Measurements from ENCODE around the gene BCLAF1. TPM values are rescaled to one million over a fixed set of nuclear protein-coding genes. Genes with fewer than 3 reads are reported as not detected.

Gene BCLAF1
- total RNA-seq, 1 experiment from 2014 or later, result 109 TPM

- CTCF ChIA-PET, result interaction anchor here (0.6 kb wide), 1 partner anchor 522 kb away, joined by 3 read pairs; no protein-coding TSS in a partner anchor
- H3K4me1 ChIP-seq (replicated peaks; ENCODE audit: insufficient read depth), result peaks cover 7% of the 10 kb centered on the region
- peak; percentile 5 to 72 for DNase-seq
- no peaks in the 10 kb centered on the region for H3K9me2 ChIP-seq (ENCODE audit: insufficient read depth)
- H3K4me2 ChIP-seq, result no peak overlapping the region
- POLR2A ChIA-PET (ENCODE audit: unreplicated experiment), result interaction anchor here (0.5 to 0.7 kb wide), 4 partner anchors 15 to 687 kb away, joined by 4 to 11 read pairs (median 8); partner anchors contain the start of gene BCLAF1
- TF ChIP-seq, protein P1, sequence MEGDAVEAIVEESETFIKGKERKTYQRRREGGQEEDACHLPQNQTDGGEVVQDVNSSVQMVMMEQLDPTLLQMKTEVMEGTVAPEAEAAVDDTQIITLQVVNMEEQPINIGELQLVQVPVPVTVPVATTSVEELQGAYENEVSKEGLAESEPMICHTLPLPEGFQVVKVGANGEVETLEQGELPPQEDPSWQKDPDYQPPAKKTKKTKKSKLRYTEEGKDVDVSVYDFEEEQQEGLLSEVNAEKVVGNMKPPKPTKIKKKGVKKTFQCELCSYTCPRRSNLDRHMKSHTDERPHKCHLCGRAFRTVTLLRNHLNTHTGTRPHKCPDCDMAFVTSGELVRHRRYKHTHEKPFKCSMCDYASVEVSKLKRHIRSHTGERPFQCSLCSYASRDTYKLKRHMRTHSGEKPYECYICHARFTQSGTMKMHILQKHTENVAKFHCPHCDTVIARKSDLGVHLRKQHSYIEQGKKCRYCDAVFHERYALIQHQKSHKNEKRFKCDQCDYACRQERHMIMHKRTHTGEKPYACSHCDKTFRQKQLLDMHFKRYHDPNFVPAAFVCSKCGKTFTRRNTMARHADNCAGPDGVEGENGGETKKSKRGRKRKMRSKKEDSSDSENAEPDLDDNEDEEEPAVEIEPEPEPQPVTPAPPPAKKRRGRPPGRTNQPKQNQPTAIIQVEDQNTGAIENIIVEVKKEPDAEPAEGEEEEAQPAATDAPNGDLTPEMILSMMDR (conservative IDR thresholded peaks at IDR 0.05), result no peak
- no peak for TF ChIP-seq EZH2 (IDR thresholded peaks at IDR 0.05; ENCODE audit: low read depth)
- no peaks in the 10 kb centered on the region for H4K20me1 ChIP-seq (ENCODE audit: insufficient read depth)
- no peaks in the 10 kb centered on the region for H3K79me2 ChIP-seq (ENCODE audit: low read depth)
- peak overlapping the region; percentile 27; the same call in 1 of the 2 replicates for H3K27ac ChIP-seq
- no peak overlapping the region for H2AFZ ChIP-seq
- H3F3A ChIP-seq (ENCODE audit: insufficient read depth, low read depth), result no peaks in the 10 kb centered on the region
- H3K27me3 ChIP-seq (ENCODE audit: insufficient read depth, low read depth), result no peaks in the 10 kb centered on the region
- intact Hi-C loops (cut with micrococcal nuclease; ENCODE audit: unreplicated experiment), result no loop called here
- H3K36me3 ChIP-seq (ENCODE audit: low read depth), result no peaks in the 10 kb centered on the region
- no peak overlapping the region for H3K4me3 ChIP-seq
- BruUV-seq (replicated peaks), result no TSS peak
- peaks cover 10% of the 10 kb centered on the region; the same call in 1 of the 2 replicates for H3K9me3 ChIP-seq (ENCODE audit: insufficient read depth, low read depth)
Observed at GRCh38 chr6:136304410-136304809, 14.8 kb upstream of the BCLAF1 start.

GRCh38 chr6:136303516-136303915 lies 13.9 kb upstream of the BCLAF1 start:
- Histone ChIP-seq H3K4me1 (replicated peaks; ENCODE audit: insufficient read depth) (peaks cover 7% of the 10 kb centered on the region), H3K4me3 (no peak overlapping the region), H3K9me3 (ENCODE audit: insufficient read depth, low read depth) (peaks cover 10% of the 10 kb centered on the region; the same call in 1 of the 2 replicates), H3K4me2 (no peak overlapping the region), H3K36me3 (ENCODE audit: low read depth) (no peaks in the 10 kb centered on the region), H2AFZ (no peak overlapping the region), H4K20me1 (ENCODE audit: insufficient read depth) (no peaks in the 10 kb centered on the region), H3K27ac (no peak overlapping the region), H3K9me2 (ENCODE audit: insufficient read depth) (no peaks in the 10 kb centered on the region), H3F3A (ENCODE audit: insufficient read depth, low read depth) (no peaks in the 10 kb centered on the region), H3K79me2 (ENCODE audit: low read depth) (no peaks in the 10 kb centered on the region), H3K27me3 (ENCODE audit: insufficient read depth, low read depth) (no peaks in the 10 kb centered on the region)
- intact Hi-C loops (cut with micrococcal nuclease; ENCODE audit: unreplicated experiment), result no loop called here
- CTCF ChIA-PET, result no interaction called here
- POLR2A ChIA-PET (ENCODE audit: unreplicated experiment), result no interaction called here
- no peak for DNase-seq
- no TSS peak for BruUV-seq (replicated peaks)
- TF ChIP-seq EZH2 (IDR thresholded peaks at IDR 0.05; ENCODE audit: low read depth), result no peak
- TF ChIP-seq, protein P1 (conservative IDR thresholded peaks at IDR 0.05), result no peak

DNA sequence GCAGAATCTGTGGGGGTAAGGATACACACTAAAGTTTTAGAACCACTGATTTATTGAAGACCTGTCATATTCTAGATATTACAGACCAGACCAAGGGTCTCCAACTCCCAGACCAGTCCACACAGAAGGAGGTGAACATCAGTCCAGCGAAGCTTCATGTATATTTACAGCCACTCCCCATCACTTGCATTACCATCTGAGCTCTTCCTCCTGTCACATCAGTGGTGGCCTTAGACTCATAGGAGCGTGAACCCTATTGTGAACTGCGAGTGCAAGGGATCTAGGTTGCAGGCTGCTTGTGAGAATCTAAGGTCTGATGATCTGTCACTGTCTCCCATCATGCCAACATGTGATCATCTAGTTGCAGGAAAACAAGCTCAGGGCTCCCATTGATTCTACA lies 5.0 kb upstream of the BCLAF1 start:
- Histone ChIP-seq H3F3A (ENCODE audit: insufficient read depth, low read depth) (peaks cover 13% of the 10 kb centered on the region), H3K4me3 (no peak overlapping the region), H3K9me3 (ENCODE audit: insufficient read depth, low read depth) (no peaks in the 10 kb centered on the region), H3K4me1 (replicated peaks; ENCODE audit: insufficient read depth) (peaks cover 15% of the 10 kb centered on the region), H3K9me2 (ENCODE audit: insufficient read depth) (no peaks in the 10 kb centered on the region), H3K36me3 (ENCODE audit: low read depth) (no peaks in the 10 kb centered on the region), H3K4me2 (no peak overlapping the region), H3K79me2 (ENCODE audit: low read depth) (no peaks in the 10 kb centered on the region), H2AFZ (no peak overlapping the region), H3K27ac (no peak overlapping the region), H4K20me1 (ENCODE audit: insufficient read depth) (no peaks in the 10 kb centered on the region), H3K27me3 (ENCODE audit: insufficient read depth, low read depth) (no peaks in the 10 kb centered on the region)
- intact Hi-C loops (cut with micrococcal nuclease; ENCODE audit: unreplicated experiment), result no loop called here
- TF ChIP-seq, protein P1 (conservative IDR thresholded peaks at IDR 0.05), result no peak
- TF ChIP-seq EZH2 (IDR thresholded peaks at IDR 0.05; ENCODE audit: low read depth), result no peak
- no peak for DNase-seq
- POLR2A ChIA-PET (ENCODE audit: unreplicated experiment), result no interaction called here
- CTCF ChIA-PET, result no interaction called here
- BruUV-seq (replicated peaks), result no TSS peak
